OCI-LY3 (cell line): Measurements from ENCODE around the gene PDPR.

ENCODE experiments used
- CTCF ChIP-seq: fragments of 200-600, 300-600 bp; sonication (generic); IDR thresholded peaks from 2 replicates; pipeline ENCODE4 v1.5.1; 2014; ENCODE audit warnings: antibody characterized with exemption, low read length, low read depth
- EZH2phosphoT487 ChIP-seq: fragments of 200-600 bp; shearing (Covaris generic); IDR thresholded peaks from 2 replicates; pipeline ENCODE4 v1.6.1; 2018; ENCODE audit warnings: antibody characterized with exemption, mixed run types, low read depth

- TF ChIP-seq CTCF (no peak), EZH2phosphoT487 (no peak)
Measured at GRCh38 chr16:70161350-70161749, 47.2 kb downstream of the PDPR start.
